Cardiac fibroblast (primary cell): ENCODE results near the gene PTCD1.

Experiments
- DNase-seq, 2 donors: peaks; one replicate each; pipeline versions ENCODE4 v3.0.0 to v3.0.0-alpha.2; 2010; ENCODE audit warnings: low read depth in 2 of 2
- H3K4me3 ChIP-seq, 2 donors: replicated peaks in 1 of 2; 1 replicate in 1 of 2; 2 replicates in 1 of 2; pipeline ENCODE4 v1.5.1; 2011; ENCODE audit warnings: low read depth in 2 of 2, low read length in 2 of 2, mild to moderate bottlenecking in 2 of 2, moderate library complexity in 1 of 2
- TF ChIP-seq, protein P1 (sequence below): IDR thresholded peaks from one replicate; pipeline ENCODE4 v1.5.1; 2011; ENCODE audit warnings: low read depth, mild to moderate bottlenecking, low read length, inconsistent platforms

PTCD1 gene

DNA sequence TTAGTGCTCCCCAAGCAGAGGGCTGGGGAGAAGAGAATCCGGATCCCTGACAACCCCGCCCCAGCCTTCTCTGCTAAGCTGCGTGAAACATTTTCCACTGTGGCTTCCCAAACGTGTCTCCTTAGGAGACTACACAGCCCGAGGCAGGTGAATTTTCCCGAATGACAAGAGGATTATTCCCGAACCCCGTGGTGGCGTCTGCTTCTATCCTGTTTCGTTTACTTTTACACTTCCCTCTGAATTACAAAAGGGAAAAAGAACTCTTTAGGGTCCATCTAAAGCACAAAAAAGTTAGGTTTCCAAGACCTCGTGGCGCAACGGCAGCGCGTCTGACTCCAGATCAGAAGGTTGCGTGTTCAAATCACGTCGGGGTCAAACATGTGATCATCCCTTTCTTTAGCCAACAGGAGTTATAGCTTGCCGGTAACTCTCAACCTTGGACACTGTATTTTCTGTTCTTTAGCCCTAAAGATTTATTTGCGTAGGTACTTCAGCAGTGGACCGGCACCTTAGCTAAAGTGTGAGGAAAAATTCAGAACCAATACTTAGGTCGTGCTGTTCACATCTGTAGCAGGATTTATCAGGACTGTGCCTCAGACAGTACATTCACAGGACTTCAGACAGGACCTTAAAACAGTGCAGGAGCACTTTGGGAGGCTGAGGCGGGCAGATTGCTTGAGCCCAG, 30.9 kb upstream of the PTCD1 start:
- DNase-seq, result peak in 1 of 2 donors; percentile 25
- no peak overlapping the region for H3K4me3 ChIP-seq
- TF ChIP-seq, protein P1, sequence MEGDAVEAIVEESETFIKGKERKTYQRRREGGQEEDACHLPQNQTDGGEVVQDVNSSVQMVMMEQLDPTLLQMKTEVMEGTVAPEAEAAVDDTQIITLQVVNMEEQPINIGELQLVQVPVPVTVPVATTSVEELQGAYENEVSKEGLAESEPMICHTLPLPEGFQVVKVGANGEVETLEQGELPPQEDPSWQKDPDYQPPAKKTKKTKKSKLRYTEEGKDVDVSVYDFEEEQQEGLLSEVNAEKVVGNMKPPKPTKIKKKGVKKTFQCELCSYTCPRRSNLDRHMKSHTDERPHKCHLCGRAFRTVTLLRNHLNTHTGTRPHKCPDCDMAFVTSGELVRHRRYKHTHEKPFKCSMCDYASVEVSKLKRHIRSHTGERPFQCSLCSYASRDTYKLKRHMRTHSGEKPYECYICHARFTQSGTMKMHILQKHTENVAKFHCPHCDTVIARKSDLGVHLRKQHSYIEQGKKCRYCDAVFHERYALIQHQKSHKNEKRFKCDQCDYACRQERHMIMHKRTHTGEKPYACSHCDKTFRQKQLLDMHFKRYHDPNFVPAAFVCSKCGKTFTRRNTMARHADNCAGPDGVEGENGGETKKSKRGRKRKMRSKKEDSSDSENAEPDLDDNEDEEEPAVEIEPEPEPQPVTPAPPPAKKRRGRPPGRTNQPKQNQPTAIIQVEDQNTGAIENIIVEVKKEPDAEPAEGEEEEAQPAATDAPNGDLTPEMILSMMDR, result no peak

DNA sequence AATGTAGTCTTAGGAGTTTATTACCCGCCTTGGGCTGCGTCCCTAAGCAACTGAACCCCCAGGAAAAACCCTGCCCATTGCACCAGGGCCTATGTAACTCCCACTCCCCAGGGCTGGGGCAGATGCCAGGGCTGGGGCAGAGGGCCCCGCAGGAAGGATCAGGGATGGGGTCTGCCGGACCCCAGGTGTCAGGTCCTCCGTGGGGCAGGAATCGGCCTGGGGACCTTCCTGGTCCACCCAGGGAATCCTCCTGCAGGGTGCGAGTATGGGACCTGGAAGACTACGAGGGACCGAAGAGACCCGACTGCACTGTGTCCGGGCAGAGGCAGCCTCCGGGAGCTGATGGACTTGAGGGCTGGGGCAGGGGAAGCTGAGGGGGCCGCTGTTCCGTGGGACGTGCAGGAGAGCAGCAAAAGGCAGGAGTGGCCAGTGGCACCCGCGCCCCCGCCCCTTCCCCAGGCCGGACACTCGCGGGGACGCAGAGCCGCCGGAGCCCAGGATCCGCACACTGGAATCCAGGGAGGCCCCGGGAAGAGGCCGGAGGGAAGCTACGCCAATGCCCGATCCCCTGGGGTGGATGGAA, 29.8 kb upstream of the PTCD1 start:
- TF ChIP-seq, protein P1, result no peak
- DNase-seq, result no peak
- H3K4me3 ChIP-seq, result no peak overlapping the region

DNA sequence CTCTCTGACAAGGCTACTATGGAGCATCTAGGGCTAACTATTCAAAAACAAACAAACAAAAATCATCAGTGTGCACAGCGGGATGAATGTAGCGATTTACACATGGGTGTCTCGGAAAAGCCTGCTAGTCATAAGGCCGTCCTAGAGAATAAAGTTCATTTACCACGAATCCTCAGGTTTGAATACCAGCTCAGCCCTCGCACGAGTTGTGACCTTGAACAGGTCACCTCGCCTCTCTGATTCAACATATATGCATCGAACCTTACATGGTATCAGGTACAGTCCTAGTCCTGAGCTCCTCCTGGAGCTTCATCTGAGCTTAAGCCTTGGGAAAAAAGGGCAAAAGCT, 26.8 kb upstream of the PTCD1 start:
- DNase-seq, result no peak
- TF ChIP-seq, protein P1, result no peak
- H3K4me3 ChIP-seq, result peak overlapping the region; percentile 84 to 96

DNA sequence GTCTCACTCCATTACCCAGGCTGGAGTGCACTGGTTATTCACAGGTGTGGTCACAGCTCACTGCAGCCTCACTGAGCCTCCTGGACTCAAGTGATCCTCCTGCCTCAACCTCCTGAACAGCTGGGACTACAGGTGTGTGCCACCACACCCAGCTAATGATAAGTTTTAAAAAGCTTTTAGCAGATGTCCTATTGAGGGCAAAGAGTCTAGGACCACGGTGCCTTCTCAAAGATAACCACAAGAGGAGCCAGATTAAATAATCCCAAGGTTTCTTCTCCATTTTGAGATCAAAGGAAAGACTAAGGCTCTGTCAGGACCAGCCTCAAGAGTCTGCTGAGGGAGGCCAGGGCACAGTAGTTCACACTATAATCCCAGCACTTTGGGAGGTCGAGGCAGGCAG, 22.6 kb upstream of the PTCD1 start:
- no peak for DNase-seq
- TF ChIP-seq, protein P1, result no peak
- H3K4me3 ChIP-seq, result no peak overlapping the region

DNA sequence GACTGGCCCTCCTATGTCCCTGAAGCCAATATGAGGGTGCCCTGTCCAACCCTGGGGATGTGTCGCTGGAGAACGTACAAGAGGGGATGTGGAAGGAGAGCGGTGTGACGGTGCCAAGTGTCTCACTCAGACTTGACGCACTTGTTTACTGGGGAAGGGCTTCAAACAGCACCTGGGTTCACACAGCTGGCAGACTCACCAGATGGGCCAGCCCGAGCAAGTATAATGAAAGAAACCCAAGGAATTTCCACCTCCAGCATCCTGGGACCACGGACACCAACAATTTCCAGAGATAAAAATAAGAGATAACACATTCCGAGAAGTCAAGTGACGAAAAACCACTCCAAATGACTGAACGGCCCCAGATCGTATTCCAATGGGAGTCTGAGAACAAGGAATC, 22.1 kb upstream of the PTCD1 start:
- no peak for DNase-seq
- no peak overlapping the region for H3K4me3 ChIP-seq

DNA sequence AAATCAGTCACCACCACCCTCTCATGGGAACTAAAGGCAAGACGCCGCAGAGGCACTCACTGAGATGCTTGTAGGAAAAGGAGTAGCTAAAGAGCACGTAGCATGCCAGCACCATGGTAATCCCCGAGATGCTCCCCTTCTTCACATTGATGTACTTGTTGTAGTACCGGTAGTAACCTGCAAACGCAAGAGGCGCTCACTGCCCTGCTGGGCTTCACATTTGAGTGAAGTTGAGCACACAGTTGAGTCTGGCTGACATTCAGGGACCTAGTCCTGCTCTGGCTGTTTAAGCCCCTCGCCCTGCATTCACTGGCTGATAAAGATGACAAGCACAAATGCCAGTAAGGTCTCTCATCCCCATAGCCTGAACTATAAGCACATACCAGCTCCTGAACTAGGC, 20.5 kb upstream of the PTCD1 start:
- TF ChIP-seq, protein P1, result peak; percentile 33
- no peak overlapping the region for H3K4me3 ChIP-seq
- DNase-seq, result peak; percentile 23 to 37

More for the DNA sequence above, 22.1 kb upstream of the PTCD1 start:
- TF ChIP-seq, protein P1, result no peak
